K562 (cell line): ENCODE results near the gene SCAMP5. TPM values are rescaled to one million over a fixed set of nuclear protein-coding genes. Genes with fewer than 3 reads are reported as not detected.

Experiments used
- BACH1 ChIP-seq: fragments of 200-800 bp; sonication (Bioruptor generic); IDR thresholded peaks from 2 replicates; pipeline ENCODE4 v1.6.1; 2016; ENCODE audit warnings: missing genetic modification characterization, missing compliant biosample characterization
- CBX1 ChIP-seq: sonication (generic); IDR thresholded peaks from 2 replicates; pipeline ENCODE4 v1.6.1; 2016; ENCODE audit warnings: antibody characterized with exemption, low read depth, mild to moderate bottlenecking
- ERF ChIP-seq: fragments of 450-650 bp; formaldehyde crosslinking; IDR thresholded peaks from 2 replicates; pipeline ENCODE4 v1.4.0; 2020; ENCODE audit warnings: mild to moderate bottlenecking, mixed read lengths
- HDAC2 ChIP-seq: fragments of 450-650 bp; IDR thresholded peaks from 2 replicates; pipeline ENCODE4 v1.6.1; 2016; ENCODE audit warnings: mild to moderate bottlenecking
- HMG20B ChIP-seq: fragments of 250-450 bp; sonication (Bioruptor Pico); IDR thresholded peaks from 2 replicates; pipeline ENCODE4 v1.5.0; 2021; ENCODE audit warnings: mild to moderate bottlenecking
- KHSRP ChIP-seq: fragments of 450-650 bp; IDR thresholded peaks from 2 replicates; pipeline ENCODE4 v1.6.1; 2017
- MEF2A ChIP-seq: IDR thresholded peaks from 2 replicates; pipeline ENCODE4 v1.6.1; 2011; ENCODE audit warnings: low read depth, mild to moderate bottlenecking, low read length, moderate library complexity; ENCODE audit not compliant: control insufficient read depth
- NCOR1 ChIP-seq: fragments of 450-650 bp; IDR thresholded peaks from 2 replicates; pipeline ENCODE4 v1.6.1; 2016; ENCODE audit warnings: mild to moderate bottlenecking, moderate library complexity
- NFE2L1 ChIP-seq: fragments of 450-650 bp; IDR thresholded peaks from 2 replicates; pipeline ENCODE4 v1.6.1; 2016; ENCODE audit warnings: missing genetic modification characterization, low read depth, mild to moderate bottlenecking, missing compliant biosample characterization, moderate library complexity, borderline replicate concordance
- NFYB ChIP-seq: IDR thresholded peaks from 2 replicates; pipeline ENCODE4 v1.6.1; 2011; ENCODE audit warnings: mild to moderate bottlenecking, moderate library complexity; ENCODE audit not compliant: insufficient read length; ENCODE audit errors: extremely low read depth
- POLR2B ChIP-seq: fragments of 450-650 bp; IDR thresholded peaks from 2 replicates; pipeline ENCODE4 v1.6.1; 2018; ENCODE audit warnings: low read depth; ENCODE audit not compliant: partially characterized antibody
- SNIP1 ChIP-seq: fragments of 450-650 bp; IDR thresholded peaks from 2 replicates; pipeline ENCODE4 v1.7.1; 2017; ENCODE audit warnings: low read depth, mild to moderate bottlenecking
- TCF7L2 ChIP-seq: fragments of 150-350 bp; IDR thresholded peaks from 2 replicates; pipeline ENCODE4 v1.6.1; 2016; ENCODE audit warnings: low read depth, mild to moderate bottlenecking, low read length, moderate library complexity
- U2AF2 ChIP-seq: fragments of 200-400 bp; formaldehyde crosslinking; optimal IDR thresholded peaks from 2 replicates; pipeline ENCODE3; 2017; ENCODE audit warnings: low read depth, mild to moderate bottlenecking, low read length
- polyA plus RNA-seq, 8 experiments: library from polyadenylated mRNA; depleted of rRNA in 4 of 8; stranded (reverse) in 5 of 8; unstranded in 3 of 8; fragments of >200 nt; fragmentation: Nextera tagmentation in 2 of 8; fragmentation: Illumina TruSeq in 1 of 8; extraction: Ambion mirVana in 2 of 8; extraction: Trizol in 1 of 8; gene quantifications; 2 replicates each; pipeline versions ENCODE4 v1.2.1 to v1.2.3, GENCODE V29; 2011 to 2014; ENCODE audit warnings: inconsistent platforms in 1 of 8, missing spikeins in 1 of 8
- total RNA-seq, 7 experiments: library from RNA; depleted of rRNA in 6 of 7; stranded (reverse); fragments of >200 nt in 6 of 7; fragmentation: Illumina TruSeq in 2 of 7; extraction: Trizol in 2 of 7; gene quantifications; 2 replicates each; pipeline versions ENCODE4 v1.2.1 to v1.2.3, GENCODE V29; 2011 to 2021; ENCODE audit warnings: low replicate concordance in 1 of 7
- TF ChIP-seq, protein P1 (sequence below): sonication (generic); formaldehyde crosslinking; IDR thresholded peaks from 2 replicates; pipeline ENCODE4 v1.8.1; 2023; ENCODE audit warnings: mild to moderate bottlenecking, missing genetic modification reagents
- TF ChIP-seq, protein P2 (sequence below): fragments of 250-450 bp; sonication (Bioruptor Pico); IDR thresholded peaks from 2 replicates; pipeline ENCODE4 v1.8.0; 2022; ENCODE audit warnings: moderate library complexity, mild to moderate bottlenecking, inconsistent platforms
- TF ChIP-seq, protein P3 (sequence below): fragments of 450-650 bp; IDR thresholded peaks from 2 replicates; pipeline ENCODE4 v1.6.1; 2018; ENCODE audit not compliant: partially characterized antibody
- TF ChIP-seq, protein P4 (sequence below): IDR thresholded peaks from 2 replicates; pipeline ENCODE4 v1.6.1; 2014; ENCODE audit warnings: antibody characterized with exemption
- TF ChIP-seq, protein P5 (sequence below): conservative IDR thresholded peaks from 2 replicates; pipeline ENCODE4 v1.6.1; 2011; ENCODE audit warnings: low read depth, mild to moderate bottlenecking, low read length; ENCODE audit not compliant: control insufficient read depth

The SCAMP5 gene
- total and polyA plus RNA-seq, 9 of the 15 experiments (the other 6 are each of a cell fraction or from before 2014, with no cell fraction given): 0.09 to 0.29 (median 0.19) TPM; not detected in 5

DNA sequence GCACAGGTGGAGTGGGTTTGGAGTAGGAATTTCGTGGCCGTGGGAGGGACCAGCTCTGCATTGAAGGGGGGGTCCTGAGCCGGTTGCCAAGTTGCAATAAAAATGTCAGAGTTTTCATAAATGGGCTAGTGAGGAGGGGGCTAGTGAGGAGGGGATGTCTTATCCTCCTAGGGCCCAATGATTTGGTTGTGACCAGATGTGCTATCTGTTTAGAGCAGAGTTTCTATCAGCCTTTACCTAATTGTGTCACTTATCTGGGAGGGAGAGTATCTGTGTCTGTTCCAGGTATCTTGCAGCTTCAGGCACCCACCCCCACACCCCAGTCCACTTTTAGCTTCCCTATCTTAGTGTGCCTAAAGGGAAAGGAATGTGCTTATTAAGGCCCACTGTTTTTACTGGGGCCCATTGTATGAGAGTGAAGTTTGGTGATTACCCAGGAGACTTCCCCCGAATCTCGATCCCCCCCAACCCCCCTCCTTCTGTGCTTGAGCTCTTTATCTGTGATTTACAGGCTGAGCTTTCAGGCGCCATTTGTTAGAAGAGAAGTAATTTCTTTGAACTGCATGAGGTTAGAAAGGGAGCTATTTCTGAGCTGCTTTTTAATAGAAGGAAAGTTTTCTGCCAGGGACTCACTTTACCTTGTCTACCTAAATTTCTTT lies 70.6 kb downstream of the SCAMP5 start (continued):
- TF ChIP-seq, protein P1, sequence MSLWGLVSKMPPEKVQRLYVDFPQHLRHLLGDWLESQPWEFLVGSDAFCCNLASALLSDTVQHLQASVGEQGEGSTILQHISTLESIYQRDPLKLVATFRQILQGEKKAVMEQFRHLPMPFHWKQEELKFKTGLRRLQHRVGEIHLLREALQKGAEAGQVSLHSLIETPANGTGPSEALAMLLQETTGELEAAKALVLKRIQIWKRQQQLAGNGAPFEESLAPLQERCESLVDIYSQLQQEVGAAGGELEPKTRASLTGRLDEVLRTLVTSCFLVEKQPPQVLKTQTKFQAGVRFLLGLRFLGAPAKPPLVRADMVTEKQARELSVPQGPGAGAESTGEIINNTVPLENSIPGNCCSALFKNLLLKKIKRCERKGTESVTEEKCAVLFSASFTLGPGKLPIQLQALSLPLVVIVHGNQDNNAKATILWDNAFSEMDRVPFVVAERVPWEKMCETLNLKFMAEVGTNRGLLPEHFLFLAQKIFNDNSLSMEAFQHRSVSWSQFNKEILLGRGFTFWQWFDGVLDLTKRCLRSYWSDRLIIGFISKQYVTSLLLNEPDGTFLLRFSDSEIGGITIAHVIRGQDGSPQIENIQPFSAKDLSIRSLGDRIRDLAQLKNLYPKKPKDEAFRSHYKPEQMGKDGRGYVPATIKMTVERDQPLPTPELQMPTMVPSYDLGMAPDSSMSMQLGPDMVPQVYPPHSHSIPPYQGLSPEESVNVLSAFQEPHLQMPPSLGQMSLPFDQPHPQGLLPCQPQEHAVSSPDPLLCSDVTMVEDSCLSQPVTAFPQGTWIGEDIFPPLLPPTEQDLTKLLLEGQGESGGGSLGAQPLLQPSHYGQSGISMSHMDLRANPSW (CRISPR knock-in tag): no peak
- TF ChIP-seq, protein P2, sequence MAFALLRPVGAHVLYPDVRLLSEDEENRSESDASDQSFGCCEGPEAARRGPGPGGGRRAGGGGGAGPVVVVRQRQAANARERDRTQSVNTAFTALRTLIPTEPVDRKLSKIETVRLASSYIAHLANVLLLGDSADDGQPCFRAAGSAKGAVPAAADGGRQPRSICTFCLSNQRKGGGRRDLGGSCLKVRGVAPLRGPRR: peak; percentile 85; the same call in 1 of the 2 replicates
- TF ChIP-seq, protein P3, sequence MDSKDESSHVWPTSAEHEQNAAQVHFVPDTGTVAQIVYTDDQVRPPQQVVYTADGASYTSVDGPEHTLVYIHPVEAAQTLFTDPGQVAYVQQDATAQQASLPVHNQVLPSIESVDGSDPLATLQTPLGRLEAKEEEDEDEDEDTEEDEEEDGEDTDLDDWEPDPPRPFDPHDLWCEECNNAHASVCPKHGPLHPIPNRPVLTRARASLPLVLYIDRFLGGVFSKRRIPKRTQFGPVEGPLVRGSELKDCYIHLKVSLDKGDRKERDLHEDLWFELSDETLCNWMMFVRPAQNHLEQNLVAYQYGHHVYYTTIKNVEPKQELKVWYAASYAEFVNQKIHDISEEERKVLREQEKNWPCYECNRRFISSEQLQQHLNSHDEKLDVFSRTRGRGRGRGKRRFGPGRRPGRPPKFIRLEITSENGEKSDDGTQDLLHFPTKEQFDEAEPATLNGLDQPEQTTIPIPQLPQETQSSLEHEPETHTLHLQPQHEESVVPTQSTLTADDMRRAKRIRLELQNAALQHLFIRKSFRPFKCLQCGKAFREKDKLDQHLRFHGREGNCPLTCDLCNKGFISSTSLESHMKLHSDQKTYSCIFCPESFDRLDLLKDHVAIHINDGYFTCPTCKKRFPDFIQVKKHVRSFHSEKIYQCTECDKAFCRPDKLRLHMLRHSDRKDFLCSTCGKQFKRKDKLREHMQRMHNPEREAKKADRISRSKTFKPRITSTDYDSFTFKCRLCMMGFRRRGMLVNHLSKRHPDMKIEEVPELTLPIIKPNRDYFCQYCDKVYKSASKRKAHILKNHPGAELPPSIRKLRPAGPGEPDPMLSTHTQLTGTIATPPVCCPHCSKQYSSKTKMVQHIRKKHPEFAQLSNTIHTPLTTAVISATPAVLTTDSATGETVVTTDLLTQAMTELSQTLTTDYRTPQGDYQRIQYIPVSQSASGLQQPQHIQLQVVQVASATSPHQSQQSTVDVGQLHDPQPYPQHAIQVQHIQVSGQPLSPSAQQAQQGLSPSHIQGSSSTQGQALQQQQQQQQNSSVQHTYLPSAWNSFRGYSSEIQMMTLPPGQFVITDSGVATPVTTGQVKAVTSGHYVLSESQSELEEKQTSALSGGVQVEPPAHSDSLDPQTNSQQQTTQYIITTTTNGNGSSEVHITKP: peak; percentile 95
- TF ChIP-seq, protein P4, sequence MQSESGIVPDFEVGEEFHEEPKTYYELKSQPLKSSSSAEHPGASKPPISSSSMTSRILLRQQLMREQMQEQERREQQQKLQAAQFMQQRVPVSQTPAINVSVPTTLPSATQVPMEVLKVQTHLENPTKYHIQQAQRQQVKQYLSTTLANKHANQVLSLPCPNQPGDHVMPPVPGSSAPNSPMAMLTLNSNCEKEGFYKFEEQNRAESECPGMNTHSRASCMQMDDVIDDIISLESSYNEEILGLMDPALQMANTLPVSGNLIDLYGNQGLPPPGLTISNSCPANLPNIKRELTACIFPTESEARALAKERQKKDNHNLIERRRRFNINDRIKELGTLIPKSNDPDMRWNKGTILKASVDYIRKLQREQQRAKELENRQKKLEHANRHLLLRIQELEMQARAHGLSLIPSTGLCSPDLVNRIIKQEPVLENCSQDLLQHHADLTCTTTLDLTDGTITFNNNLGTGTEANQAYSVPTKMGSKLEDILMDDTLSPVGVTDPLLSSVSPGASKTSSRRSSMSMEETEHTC: no peak; the same call in 1 of the 2 replicates
- TF ChIP-seq, protein P5, sequence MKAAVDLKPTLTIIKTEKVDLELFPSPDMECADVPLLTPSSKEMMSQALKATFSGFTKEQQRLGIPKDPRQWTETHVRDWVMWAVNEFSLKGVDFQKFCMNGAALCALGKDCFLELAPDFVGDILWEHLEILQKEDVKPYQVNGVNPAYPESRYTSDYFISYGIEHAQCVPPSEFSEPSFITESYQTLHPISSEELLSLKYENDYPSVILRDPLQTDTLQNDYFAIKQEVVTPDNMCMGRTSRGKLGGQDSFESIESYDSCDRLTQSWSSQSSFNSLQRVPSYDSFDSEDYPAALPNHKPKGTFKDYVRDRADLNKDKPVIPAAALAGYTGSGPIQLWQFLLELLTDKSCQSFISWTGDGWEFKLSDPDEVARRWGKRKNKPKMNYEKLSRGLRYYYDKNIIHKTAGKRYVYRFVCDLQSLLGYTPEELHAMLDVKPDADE: peak; percentile 88
- TF ChIP-seq HMG20B (CRISPR knock-in tag) (no peak), SNIP1 (no peak), ERF (CRISPR knock-in tag) (peak; percentile 59; the same call in 1 of the 2 replicates), BACH1 (no peak; the same call in 1 of the 2 replicates), MEF2A (peak; percentile 86), KHSRP (peak; percentile 98), CBX1 (no peak), HDAC2 (peak; percentile 100), NCOR1 (peak; percentile 100), NFE2L1 (tag) (no peak), NFYB (no peak), TCF7L2 (0 out of 2 replicates have a peak, but pooled peaks have one; percentile 18), POLR2B (no peak), U2AF2 (no peak)
